Stimulated activated CD8-positive, alpha-beta memory T cell treated with anti-CD3 and anti-CD28 coated beads, Interleukin-4, amount 100 ng/mL, for 48 hours (primary cell): ENCODE results near the gene SUPT4H1.
A peak's percentile ranks its signal among the peaks of the same experiment; 100 is the strongest.

Experiments
- DNase-seq: peaks from one replicate; pipeline ENCODE4 v3.0.0-alpha.2; 2020

Gene SUPT4H1

DNA sequence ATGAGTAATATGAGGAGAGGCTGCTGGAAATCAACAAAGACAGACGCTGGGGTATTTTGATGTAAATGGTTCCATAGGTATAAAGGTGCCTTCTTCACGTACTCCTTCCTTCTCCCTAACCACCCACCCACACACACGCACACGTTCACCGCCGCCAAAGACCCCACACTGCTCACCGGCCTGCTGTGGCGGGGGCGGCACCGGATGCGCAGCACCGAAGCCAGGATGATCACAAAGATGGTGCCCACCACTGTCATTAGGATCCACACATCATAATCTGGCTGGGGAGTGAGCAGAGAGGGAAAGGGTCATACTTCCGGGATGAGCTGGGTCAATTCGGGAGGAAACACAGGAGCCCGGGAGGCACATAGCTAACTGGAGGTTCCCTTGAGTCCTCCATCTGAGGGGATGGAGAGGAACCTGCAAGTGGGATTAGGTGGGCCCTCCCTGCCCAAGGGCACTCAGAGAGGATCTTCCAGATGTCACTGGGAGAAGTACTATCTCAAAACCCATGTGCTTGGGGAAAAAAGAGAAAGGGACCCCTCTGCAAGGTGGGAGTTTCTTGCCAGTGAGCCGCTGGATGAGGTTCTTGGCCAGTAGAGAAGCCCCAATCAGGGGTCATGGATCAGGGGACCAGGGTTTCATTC lies 10.5 kb upstream of the SUPT4H1 start:
- no peak for DNase-seq

DNA sequence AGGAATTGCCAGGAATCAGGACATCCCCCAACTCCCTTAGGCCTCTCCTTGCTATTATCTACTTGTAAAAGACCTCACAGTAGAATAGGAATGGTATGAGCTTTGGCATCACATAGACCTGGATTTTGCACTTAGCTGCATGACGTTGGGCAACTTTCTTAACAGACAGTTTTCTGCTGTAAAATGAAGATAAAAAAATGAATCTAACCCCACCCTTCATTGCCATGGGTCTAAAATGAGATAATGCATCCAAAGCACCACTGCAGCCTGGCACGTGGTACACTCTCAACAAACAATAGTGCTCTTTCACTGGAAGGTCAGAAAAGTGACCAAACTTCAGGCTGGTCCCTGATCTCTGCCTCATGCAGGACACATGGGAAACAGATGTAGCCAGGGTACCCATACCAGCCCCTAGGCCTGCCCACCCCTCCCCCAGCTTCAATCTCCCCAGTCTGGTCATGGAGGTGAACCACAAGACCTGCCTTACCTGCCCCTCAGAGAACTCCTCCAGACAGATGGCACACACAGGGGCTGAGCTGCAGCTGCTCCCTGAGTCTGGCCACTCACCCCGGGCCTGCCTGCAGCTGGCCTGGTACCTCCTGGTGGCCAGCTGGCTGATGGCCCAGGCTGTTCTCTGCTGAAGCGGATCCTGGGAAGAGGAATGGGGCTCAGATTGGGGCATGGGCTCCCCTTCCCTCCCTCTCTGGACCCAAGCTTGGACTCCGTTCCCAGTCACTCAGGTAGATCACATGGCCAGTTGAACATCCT lies 8.5 kb upstream of the SUPT4H1 start:
- no peak for DNase-seq

DNA sequence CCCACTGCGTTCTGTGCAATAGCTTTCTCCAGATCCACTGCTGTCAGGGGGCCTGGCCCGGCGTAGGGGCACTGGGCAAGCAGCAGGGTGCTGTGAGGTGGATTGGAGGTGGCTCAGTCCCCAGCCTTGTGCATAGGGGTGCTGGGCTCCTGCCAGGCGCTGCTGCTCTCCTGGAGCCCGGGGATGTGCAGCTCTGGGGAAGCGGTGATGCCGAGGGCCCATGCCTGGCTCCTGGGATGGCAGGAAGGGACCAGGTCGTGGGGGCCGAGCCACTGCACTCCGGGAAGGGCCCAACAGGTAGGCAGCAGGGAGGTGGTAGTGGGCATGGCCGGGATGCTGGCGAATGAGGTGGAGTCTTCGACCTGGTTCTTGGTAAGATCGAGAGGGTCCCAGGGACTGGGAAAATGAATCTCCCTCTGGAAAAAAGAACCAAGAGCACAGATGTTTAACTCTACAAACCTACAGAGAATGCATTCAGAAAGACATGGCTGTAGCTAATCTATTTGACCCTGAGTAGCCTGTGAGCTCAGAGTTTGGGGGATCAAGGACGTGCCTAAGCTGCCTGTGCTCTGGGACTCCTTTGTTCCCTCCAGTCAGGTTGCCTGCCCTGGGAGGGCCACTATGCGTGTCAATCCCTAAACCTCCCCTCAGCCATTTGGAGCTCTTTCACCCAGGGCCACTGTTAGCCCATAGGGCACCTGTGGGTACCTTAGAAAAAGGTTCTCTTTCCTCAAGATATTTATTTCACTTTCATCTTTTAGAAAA lies 6.6 kb upstream of the SUPT4H1 start:
- DNase-seq, result no peak

- no peak for DNase-seq
Measured at GRCh38 chr17:58357312-58358297, 5.6 kb upstream of the SUPT4H1 start.

- DNase-seq, result no peak
Measured at GRCh38 chr17:58356231-58356630, 4.2 kb upstream of the SUPT4H1 start.

GRCh38 chr17:58354541-58355216 lies 2.7 kb upstream of the SUPT4H1 start:
- DNase-seq, result no peak

DNA sequence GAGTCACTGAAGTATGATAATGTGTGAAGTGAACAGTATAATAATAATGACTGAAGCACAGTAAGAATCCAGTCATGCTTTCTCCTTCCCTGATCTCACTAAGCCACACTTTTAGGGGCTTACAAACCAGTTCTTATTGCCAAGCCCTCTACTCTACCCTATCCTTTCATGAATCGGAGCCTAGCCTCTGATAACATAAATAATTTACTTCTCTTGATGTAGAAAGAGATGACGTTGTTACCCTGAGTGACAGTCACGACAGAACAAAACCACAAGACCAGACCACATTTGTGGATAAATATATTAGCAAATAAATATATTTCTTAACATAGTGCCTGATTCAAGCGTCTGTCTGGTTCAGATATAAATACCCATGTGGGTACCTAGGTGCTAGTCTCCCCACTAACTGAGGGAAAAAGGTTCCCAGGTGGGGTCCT lies 1.4 kb upstream of the SUPT4H1 start:
- no peak for DNase-seq

DNA sequence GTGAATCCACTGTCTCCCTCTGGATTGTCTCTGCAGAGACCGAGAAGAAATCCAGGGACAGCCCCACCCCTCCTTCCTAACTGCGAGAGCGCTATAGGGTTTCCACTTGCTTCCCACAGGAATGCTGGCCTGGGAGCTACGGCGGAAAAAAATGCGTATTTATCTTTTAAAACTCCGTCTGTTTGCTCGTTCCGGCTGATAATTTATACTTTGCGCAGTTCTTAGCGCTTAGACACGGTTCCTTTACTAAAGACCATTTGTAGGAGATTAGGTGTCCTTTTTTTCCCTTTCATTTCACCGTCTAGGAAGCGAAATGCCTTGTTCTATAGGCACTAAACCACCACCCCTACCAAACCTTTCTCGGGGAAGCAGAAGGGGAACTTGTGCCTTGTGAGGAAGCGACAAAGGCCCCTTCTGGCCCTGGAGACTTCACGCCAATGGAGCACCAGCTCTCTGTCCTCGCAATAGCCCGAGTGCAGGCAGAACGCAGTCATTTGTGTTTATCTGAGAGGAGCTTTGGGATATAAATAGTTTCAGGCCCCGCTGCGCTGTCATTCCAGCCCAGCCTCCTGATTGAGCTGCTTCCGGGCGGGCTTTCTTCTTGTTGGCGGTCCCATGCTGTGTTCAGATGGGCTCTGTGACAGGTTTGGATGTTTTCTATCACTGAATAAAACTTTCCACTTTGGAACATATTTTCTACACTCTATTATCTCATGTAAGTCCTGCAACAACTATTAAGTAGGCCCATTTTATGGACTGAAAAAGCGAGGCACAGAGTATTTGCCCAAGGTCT lies 791 bp upstream of the SUPT4H1 start:
- DNase-seq, result peak; percentile 56

DNA sequence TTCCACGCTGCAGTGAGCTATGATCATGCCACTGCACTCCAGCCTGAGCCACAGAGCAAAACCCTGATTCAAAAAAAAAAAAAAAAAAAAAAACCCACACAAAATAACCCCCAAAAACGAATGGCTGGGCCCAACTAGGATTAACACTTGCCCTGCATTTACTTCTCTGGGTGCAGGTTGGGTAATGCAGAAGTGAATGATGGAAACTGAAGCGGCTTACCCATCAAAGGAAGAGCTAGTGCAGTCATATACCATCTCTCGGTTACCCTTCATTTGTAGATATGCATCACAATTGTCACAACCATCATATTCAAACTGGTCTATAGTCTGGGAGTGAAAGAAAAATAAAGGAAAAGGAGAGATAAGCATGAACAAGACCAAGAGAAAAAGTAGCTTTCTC lies 819 bp downstream of the SUPT4H1 start:
- no peak for DNase-seq

GRCh38 chr17:58348038-58348437 lies 4.0 kb downstream of the SUPT4H1 start:
- DNase-seq, result no peak

DNA sequence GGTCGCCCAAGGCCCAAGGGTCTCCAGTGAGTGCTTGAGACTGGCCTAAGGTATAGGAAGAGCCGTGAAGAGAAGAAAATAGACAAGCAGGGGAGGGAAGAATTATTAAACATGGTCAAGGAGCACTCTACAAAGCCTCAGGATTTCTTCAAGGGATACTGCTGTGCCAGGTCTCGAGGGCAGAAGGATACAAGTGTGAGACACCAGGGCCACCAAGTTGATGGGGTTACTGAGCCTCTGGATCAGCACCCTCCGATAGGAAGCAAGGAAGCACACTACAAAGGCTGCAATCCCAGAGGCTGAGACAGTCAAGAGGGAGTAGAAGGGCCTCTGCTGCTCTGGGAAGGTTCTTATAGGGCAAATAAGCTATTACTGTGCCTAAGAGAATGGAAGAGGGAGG lies 6.5 kb downstream of the SUPT4H1 start:
- DNase-seq, result no peak

- peak; percentile 73 for DNase-seq
Measured at GRCh38 chr17:58344791-58345157, 7.2 kb downstream of the SUPT4H1 start.

DNA sequence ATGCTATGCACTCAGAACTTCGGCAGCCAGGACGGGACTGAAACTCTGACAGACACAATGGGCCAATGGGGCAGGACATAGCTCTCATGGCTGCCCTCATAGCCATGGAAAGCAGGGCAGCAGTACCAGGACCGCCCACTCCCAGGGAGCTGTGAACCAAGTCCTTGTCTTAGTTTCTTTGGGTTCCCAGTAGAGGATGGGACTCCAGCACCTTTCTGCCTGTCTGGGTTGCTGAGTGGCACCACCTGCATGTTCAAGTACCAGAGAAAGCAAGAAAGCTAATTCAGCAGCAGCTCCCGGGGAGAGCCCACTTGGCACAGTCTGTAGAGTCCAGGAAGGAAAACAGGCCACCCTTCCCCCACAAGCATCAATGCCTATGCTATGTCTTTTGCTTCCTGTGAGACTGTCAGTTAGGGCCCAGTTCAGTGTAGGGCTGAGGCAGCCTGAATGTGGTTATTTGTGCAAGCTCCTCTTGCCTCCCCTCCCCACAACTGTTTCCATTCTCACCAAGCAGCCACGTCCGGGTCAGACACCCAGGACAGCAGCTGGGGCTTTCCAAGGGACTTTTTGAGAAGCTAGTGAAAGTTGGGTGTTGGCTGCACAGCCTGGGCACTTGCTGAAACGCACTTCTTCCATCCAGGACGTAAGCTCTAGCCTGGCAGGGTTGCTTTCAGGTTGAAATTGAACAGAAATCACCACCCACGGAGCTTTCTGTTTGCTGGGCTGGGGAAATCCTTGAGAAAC lies 7.8 kb downstream of the SUPT4H1 start:
- peak; percentile 91 for DNase-seq

DNA sequence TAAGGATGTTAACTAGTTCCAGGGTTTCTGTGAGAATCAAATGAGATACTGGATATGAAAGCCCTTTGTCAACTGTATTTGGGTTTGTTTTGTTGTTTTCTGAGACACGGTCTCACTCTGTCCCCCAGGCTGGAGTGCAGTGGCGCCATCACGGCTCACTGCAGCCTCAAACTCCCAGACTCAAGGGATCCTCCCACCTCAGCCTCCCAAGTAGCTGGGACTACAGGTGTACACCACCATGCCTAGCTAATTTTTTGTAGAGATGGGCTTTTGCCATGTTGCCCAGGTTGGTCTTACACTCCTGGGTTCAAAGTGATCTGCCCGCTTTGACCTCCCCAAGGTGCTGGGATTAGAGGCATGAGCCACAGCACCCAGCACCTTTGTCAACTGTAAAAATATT lies 8.9 kb downstream of the SUPT4H1 start:
- peak; percentile 46 for DNase-seq

DNA sequence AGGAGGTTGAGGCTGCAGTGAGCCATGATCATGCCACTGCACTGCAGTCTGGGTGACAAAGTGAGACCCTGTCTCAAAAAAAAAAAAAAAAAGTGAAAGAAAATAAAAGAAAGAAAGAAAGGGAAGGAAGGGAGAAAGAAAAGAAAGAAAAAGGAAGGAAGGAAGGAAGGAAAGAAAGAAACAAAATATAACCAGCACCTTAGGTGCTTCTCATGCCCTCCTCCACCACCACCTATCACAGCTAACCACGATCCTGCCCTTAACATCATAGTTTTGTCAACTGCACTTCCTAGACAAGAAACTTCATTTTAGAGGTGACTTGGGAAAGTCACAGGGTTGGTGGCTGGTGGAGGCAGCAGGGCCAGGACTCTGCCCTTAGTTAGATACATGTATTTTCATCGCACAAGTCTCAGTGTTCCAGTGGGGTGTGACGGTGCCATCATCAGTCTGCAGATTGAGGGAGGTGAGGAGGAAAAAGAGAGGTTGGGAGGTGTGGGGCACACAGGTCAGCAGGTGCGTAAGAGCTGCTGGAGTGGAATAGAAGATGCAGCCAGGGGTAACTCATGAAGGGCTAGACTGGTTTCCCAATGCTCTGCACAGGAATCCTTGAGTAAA lies 10.0 kb downstream of the SUPT4H1 start:
- peak; percentile 50 for DNase-seq

GRCh38 chr17:58341136-58341860 lies 10.7 kb downstream of the SUPT4H1 start:
- DNase-seq, result peak; percentile 37

DNA sequence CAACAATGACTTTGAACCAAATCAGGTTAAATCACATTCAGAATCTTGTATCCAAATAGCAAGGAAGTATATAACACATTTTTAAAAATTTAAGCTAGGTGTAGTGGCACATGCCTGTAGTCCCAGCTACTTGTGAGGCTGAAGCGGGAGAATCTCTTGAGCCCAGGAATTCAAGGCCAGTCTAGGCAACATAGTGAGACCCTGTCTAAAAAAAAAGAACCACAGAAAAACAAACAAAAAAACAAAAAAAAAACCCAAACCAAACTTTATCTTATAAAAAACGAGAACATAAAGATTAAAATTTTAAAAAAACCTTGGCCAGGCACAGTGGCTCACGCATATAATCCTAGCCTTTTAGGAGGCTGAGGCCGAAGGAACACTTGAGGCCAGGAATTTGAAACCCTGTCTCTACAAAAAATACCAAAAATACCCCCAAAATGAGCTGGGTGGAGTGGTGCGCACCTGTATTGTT lies 11.6 kb downstream of the SUPT4H1 start:
- no peak for DNase-seq

GRCh38 chr17:58339755-58340404 lies 12.1 kb downstream of the SUPT4H1 start:
- DNase-seq, result peak; percentile 64
